NCI-H82 treated with DMSO at 0.1 percent for 48 hours (cell line): ENCODE data around the gene HDLBP.

Source experiments
- DNase-seq: peaks from one replicate; lab custom pipeline; 2025; ENCODE audit not compliant: unreplicated experiment; lab: John Stamatoyannopoulos, UW

Gene HDLBP

GRCh38 chr2:241229563-241230401, 85.7 kb downstream of the HDLBP start:
- no peak for DNase-seq

- no peak for DNase-seq
These were observed 86.5 kb downstream of the HDLBP start for GRCh38 chr2:241228860-241229516.

- DNase-seq, result no peak
These were observed 87.2 kb downstream of the HDLBP start for GRCh38 chr2:241228081-241228859.

- no peak for DNase-seq
These were observed 87.9 kb downstream of the HDLBP start for GRCh38 chr2:241227594-241227993.

- DNase-seq, result no peak
These were observed 88.5 kb downstream of the HDLBP start for GRCh38 chr2:241226723-241227572.

GRCh38 chr2:241225983-241226382, 89.5 kb downstream of the HDLBP start:
- no peak for DNase-seq

GRCh38 chr2:241225545-241225944, 89.9 kb downstream of the HDLBP start:
- DNase-seq, result no peak

GRCh38 chr2:241224851-241225438, 90.5 kb downstream of the HDLBP start:
- no peak for DNase-seq

GRCh38 chr2:241224018-241224850, 91.2 kb downstream of the HDLBP start:
- no peak for DNase-seq

- DNase-seq, result no peak
These were observed 92.1 kb downstream of the HDLBP start for GRCh38 chr2:241223211-241224017.

GRCh38 chr2:241219856-241220356, 95.6 kb downstream of the HDLBP start:
- no peak for DNase-seq

GRCh38 chr2:241219030-241219382, 96.5 kb downstream of the HDLBP start:
- DNase-seq, result no peak

- no peak for DNase-seq
These were observed 97.1 kb downstream of the HDLBP start for GRCh38 chr2:241218131-241219029.

- no peak for DNase-seq
These were observed 98.0 kb downstream of the HDLBP start for GRCh38 chr2:241217320-241218031.

GRCh38 chr2:241216211-241216761, 99.2 kb downstream of the HDLBP start:
- DNase-seq, result no peak

- no peak for DNase-seq
These were observed 100.1 kb downstream of the HDLBP start for GRCh38 chr2:241215421-241215820.

- no peak for DNase-seq
These were observed 100.7 kb downstream of the HDLBP start for GRCh38 chr2:241214766-241215165.
